ENCODE results near the gene SDR42E2. TPM values are rescaled to one million over a fixed set of nuclear protein-coding genes. Genes with fewer than 3 reads are reported as not detected.

SDR42E2 gene
- total RNA-seq, 1 donor from 2014 or later, result not detected

DNA sequence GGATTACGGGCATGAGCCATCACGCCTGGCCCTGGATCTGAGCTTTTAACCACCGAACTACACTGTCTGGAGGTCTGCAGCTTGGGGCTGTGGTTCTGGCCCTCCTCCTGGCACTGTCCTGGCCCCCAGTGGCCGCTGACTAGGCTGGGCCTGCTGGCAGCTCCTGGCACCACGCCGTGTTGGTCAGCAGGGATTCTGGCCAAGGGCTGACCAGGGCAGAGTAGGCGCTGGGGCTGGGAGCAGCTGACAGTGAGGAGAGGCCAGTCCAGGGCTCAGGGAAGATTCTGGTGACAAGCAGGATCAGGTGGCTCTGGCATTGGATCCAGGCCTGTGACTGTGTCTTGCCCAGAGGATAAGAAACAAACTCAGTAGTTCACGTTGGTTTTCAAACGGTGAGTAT lies 58.4 kb downstream of the SDR42E2 start:
- H3K36me3 ChIP-seq, result no peaks in the 10 kb centered on the region
- H3K4me1 ChIP-seq, result no peaks in the 10 kb centered on the region
- TF ChIP-seq EZH2phosphoT487 (IDR thresholded peaks at IDR 0.05), result no peak
- TF ChIP-seq EZH2 (IDR thresholded peaks at IDR 0.05), result no peak
- TF ChIP-seq, protein P1, sequence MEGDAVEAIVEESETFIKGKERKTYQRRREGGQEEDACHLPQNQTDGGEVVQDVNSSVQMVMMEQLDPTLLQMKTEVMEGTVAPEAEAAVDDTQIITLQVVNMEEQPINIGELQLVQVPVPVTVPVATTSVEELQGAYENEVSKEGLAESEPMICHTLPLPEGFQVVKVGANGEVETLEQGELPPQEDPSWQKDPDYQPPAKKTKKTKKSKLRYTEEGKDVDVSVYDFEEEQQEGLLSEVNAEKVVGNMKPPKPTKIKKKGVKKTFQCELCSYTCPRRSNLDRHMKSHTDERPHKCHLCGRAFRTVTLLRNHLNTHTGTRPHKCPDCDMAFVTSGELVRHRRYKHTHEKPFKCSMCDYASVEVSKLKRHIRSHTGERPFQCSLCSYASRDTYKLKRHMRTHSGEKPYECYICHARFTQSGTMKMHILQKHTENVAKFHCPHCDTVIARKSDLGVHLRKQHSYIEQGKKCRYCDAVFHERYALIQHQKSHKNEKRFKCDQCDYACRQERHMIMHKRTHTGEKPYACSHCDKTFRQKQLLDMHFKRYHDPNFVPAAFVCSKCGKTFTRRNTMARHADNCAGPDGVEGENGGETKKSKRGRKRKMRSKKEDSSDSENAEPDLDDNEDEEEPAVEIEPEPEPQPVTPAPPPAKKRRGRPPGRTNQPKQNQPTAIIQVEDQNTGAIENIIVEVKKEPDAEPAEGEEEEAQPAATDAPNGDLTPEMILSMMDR (IDR thresholded peaks at IDR 0.05), result no peak
- no peak overlapping the region for H3K4me3 ChIP-seq
- no peak for DNase-seq (ENCODE audit: low spot score)
- no peak overlapping the region for H3K4me2 ChIP-seq
- no peaks in the 10 kb centered on the region for H3K4me1 Mint-ChIP-seq
- H2AFZ ChIP-seq (replicated peaks), result no peak overlapping the region
- no peaks in the 10 kb centered on the region for H3F3A ChIP-seq (ENCODE audit: low read depth)
- H4K20me1 ChIP-seq (ENCODE audit: low read depth), result no peaks in the 10 kb centered on the region
- no peak overlapping the region for H3K27ac ChIP-seq
- H3K27ac Mint-ChIP-seq, result no peak overlapping the region
- H3K27me3 Mint-ChIP-seq (ENCODE audit: insufficient read depth, low read depth), result no peaks in the 10 kb centered on the region
- no peaks in the 10 kb centered on the region for H3K27me3 ChIP-seq
- no peaks in the 10 kb centered on the region for H3K9me3 ChIP-seq (ENCODE audit: low read depth)
- no peak overlapping the region for H3K9ac ChIP-seq
- no peaks in the 10 kb centered on the region for H3K79me2 ChIP-seq (ENCODE audit: low read depth)
- H3K4me3 Mint-ChIP-seq, result no peak overlapping the region
- no peaks in the 10 kb centered on the region for H3K36me3 Mint-ChIP-seq
- no peaks in the 10 kb centered on the region for H3K9me3 Mint-ChIP-seq

DNA sequence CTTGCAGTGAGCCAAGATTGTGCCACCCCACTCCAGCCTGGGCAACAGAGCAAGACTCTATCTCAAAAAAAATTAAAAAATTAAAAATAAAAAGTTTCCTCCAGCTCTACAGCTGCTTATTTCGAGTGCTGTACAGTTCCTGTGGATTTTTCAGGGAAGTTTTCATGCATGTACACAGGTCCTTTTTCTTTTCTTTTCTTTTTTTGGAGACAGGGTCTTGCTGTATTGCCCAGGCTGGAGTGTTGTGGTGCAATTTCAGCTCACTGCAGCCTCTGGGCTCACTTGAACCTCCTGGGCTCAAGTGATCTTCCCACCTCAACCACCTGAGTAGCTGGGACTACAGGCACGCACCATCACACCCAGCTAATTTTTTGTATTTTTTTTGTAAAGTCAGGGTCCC lies 59.7 kb downstream of the SDR42E2 start:
- Histone ChIP-seq H4K20me1 (ENCODE audit: low read depth) (no peaks in the 10 kb centered on the region), H3K4me3 (no peak overlapping the region)

DNA sequence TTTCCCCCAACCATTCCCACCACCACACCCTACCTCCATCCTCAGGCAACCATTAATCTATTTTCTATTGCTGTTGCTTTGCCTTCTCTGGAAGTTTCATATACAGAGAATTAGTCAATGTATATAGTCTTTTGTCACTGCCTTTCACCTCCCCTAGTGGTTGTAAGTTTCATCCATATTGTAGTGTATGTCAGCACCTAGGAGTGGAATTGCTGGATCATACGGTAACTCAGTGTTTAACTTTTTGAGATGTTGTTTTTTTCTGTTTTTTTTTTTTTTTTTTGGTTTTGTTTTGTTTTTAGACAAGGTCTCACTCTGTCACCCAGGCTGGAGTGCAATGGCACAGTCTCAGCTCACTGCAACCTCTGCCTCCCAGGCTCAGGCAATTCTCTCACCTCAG lies 60.7 kb downstream of the SDR42E2 start:
- Mint-ChIP-seq H3K27ac (no peak overlapping the region), H3K27me3 (ENCODE audit: insufficient read depth, low read depth) (no peaks in the 10 kb centered on the region), H3K4me1 (no peaks in the 10 kb centered on the region), H3K9me3 (no peaks in the 10 kb centered on the region), H3K36me3 (no peaks in the 10 kb centered on the region), H3K4me3 (no peak overlapping the region)
- DNase-seq (ENCODE audit: low spot score), result no peak
- no peak overlapping the region for H3K4me3 ChIP-seq
- no peaks in the 10 kb centered on the region for H4K20me1 ChIP-seq (ENCODE audit: low read depth)
- H3K79me2 ChIP-seq (ENCODE audit: low read depth), result no peaks in the 10 kb centered on the region
- TF ChIP-seq EZH2phosphoT487 (IDR thresholded peaks at IDR 0.05) (no peak), EZH2 (IDR thresholded peaks at IDR 0.05) (no peak)
- TF ChIP-seq, protein P1 (IDR thresholded peaks at IDR 0.05), result no peak
- no peaks in the 10 kb centered on the region for H3K9me3 ChIP-seq (ENCODE audit: low read depth)
- H3K27me3 ChIP-seq, result no peaks in the 10 kb centered on the region
- H3K36me3 ChIP-seq, result no peaks in the 10 kb centered on the region
- H3K4me2 ChIP-seq, result no peak overlapping the region
- H3K27ac ChIP-seq, result no peak overlapping the region
- H2AFZ ChIP-seq (replicated peaks), result no peak overlapping the region
- no peaks in the 10 kb centered on the region for H3K4me1 ChIP-seq
- no peaks in the 10 kb centered on the region for H3F3A ChIP-seq (ENCODE audit: low read depth)
- no peak overlapping the region for H3K9ac ChIP-seq

More for the DNA sequence above, 59.7 kb downstream of the SDR42E2 start:
- Mint-ChIP-seq H3K36me3 (no peaks in the 10 kb centered on the region), H3K4me1 (no peaks in the 10 kb centered on the region), H3K4me3 (no peak overlapping the region), H3K9me3 (no peaks in the 10 kb centered on the region), H3K27me3 (ENCODE audit: insufficient read depth, low read depth) (no peaks in the 10 kb centered on the region), H3K27ac (no peak overlapping the region)
- no peak for DNase-seq (ENCODE audit: low spot score)
- no peaks in the 10 kb centered on the region for H3K36me3 ChIP-seq
- no peaks in the 10 kb centered on the region for H3K4me1 ChIP-seq
- H3F3A ChIP-seq (ENCODE audit: low read depth), result no peaks in the 10 kb centered on the region
- H3K4me2 ChIP-seq, result no peak overlapping the region
- no peak overlapping the region for H3K9ac ChIP-seq
- H2AFZ ChIP-seq (replicated peaks), result no peak overlapping the region
- TF ChIP-seq, protein P1 (IDR thresholded peaks at IDR 0.05), result no peak
- TF ChIP-seq EZH2 (IDR thresholded peaks at IDR 0.05) (no peak), EZH2phosphoT487 (IDR thresholded peaks at IDR 0.05) (no peak)
- H3K79me2 ChIP-seq (ENCODE audit: low read depth), result no peaks in the 10 kb centered on the region
- H3K27ac ChIP-seq, result no peak overlapping the region
- H3K9me3 ChIP-seq (ENCODE audit: low read depth), result no peaks in the 10 kb centered on the region
- no peaks in the 10 kb centered on the region for H3K27me3 ChIP-seq
